PC-3 (cell line): ENCODE results near the gene AFF1. TPM values are rescaled to one million over a fixed set of nuclear protein-coding genes. Genes with fewer than 3 reads are reported as not detected.

Experiments
- ATAC-seq: fragments of 200-7000 bp; cut with Tn5 transposase; 2 replicates; pipeline ENCODE4 v1.9.1; 2020; ENCODE audit warnings: mild to moderate bottlenecking, moderate library complexity
- BruUV-seq: library from RNA; stranded (reverse); fragments of 400-500 nt; replicated peaks from 2 replicates; lab custom pipeline; 2021; lab: Mats Ljungman, UMichigan
- CTCF ChIA-PET: fragments of 300-600 bp; sonication (Branson Sonifier 250); formaldehyde crosslinking; loops from one replicate; lab custom pipeline; 2022; ENCODE audit warnings: antibody characterized with exemption; lab: Charles Lee
- POLR2A ChIA-PET: fragments of 300-600 bp; sonication (Branson Sonifier 250); formaldehyde crosslinking; loops from one replicate; lab custom pipeline; 2022; ENCODE audit warnings: antibody characterized with exemption; ENCODE audit not compliant: unreplicated experiment; lab: Charles Lee
- DNase-seq: peaks from one replicate; pipeline ENCODE4 v3.0.0-alpha.2; 2015
- H2AFZ ChIP-seq: fragments of 300-600 bp; sonication (generic); 2 replicates; pipeline ENCODE4 v1.6.0; 2016; ENCODE audit warnings: antibody characterized with exemption, low read length
- H3F3A ChIP-seq: fragments of 300-600 bp; sonication (generic); one replicate; pipeline ENCODE4 v1.6.0; 2017; ENCODE audit warnings: antibody characterized with exemption, low read length, control low read depth, mild to moderate bottlenecking; ENCODE audit not compliant: unreplicated experiment
- H3K27ac ChIP-seq: fragments of 300-600 bp; sonication (generic); 2 replicates; pipeline ENCODE4 v1.5.1; 2016; ENCODE audit warnings: mild to moderate bottlenecking, low read length
- H3K27me3 ChIP-seq: fragments of 300-600 bp; sonication (generic); 2 replicates; pipeline ENCODE4 v1.6.1; 2016; ENCODE audit warnings: low read length, mixed read lengths
- H3K36me3 ChIP-seq: fragments of 300-600 bp; sonication (generic); 2 replicates; pipeline ENCODE4 v1.6.1; 2016; ENCODE audit warnings: low read depth, mixed run types, low read length, mixed read lengths
- H3K4me1 ChIP-seq: fragments of 300-600 bp; sonication (generic); 2 replicates; pipeline ENCODE4 v1.5.1; 2016; ENCODE audit warnings: low read length; ENCODE audit not compliant: insufficient read depth
- H3K4me2 ChIP-seq: fragments of 300-600 bp; sonication (generic); 2 replicates; pipeline ENCODE4 v1.6.0; 2016; ENCODE audit warnings: low read length
- H3K4me3 ChIP-seq: fragments of 300-600 bp; sonication (generic); 2 replicates; pipeline ENCODE4 v1.5.1; 2016; ENCODE audit warnings: mild to moderate bottlenecking, low read length, mixed read lengths
- H3K79me2 ChIP-seq: fragments of 300-600 bp; sonication (generic); 2 replicates; pipeline ENCODE4 v1.6.1; 2017; ENCODE audit warnings: low read length, mixed read lengths
- H3K9ac ChIP-seq: fragments of 300-600 bp; sonication (generic); 2 replicates; pipeline ENCODE4 v1.6.0; 2016; ENCODE audit warnings: mild to moderate bottlenecking, low read length
- H3K9me2 ChIP-seq: fragments of 300-600 bp; sonication (generic); replicated peaks from 2 replicates; pipeline ENCODE4 v1.6.1; 2016; ENCODE audit warnings: mixed run types, low read length, mixed read lengths
- H3K9me3 ChIP-seq: fragments of 300-600 bp; sonication (generic); 2 replicates; pipeline ENCODE4 v1.6.1; 2016; ENCODE audit warnings: low read length, mixed read lengths
- H4K20me1 ChIP-seq: fragments of 300-600 bp; sonication (generic); 2 replicates; pipeline ENCODE4 v1.6.1; 2016; ENCODE audit warnings: low read length, mixed read lengths
- CTCF ChIP-seq: fragments of 300-600 bp; sonication (generic); conservative IDR thresholded peaks from 2 replicates; pipeline ENCODE4 v1.5.1; 2017; ENCODE audit warnings: antibody characterized with exemption, low read depth, mild to moderate bottlenecking, low read length
- EZH2 ChIP-seq: fragments of 300-600 bp; sonication (generic); IDR thresholded peaks from one replicate; pipeline ENCODE4 v1.6.1; 2017; ENCODE audit warnings: antibody characterized with exemption, mild to moderate bottlenecking, low read length; ENCODE audit not compliant: unreplicated experiment
- EZH2phosphoT487 ChIP-seq: fragments of 300-600 bp; sonication (generic); IDR thresholded peaks from 2 replicates; pipeline ENCODE4 v1.6.1; 2018; ENCODE audit warnings: mild to moderate bottlenecking, antibody characterized with exemption, low read length, borderline replicate concordance
- intact Hi-C: fragments of 100-400 bp; cut with micrococcal nuclease; formaldehyde crosslinking; loops from 2 replicates; pipeline ENCODE4 v1.9.0; 2023
- total RNA-seq: library from RNA; depleted of rRNA; stranded (reverse); fragments of >200 nt; gene quantifications from 2 replicates; pipeline ENCODE4 v1.2.3, GENCODE V29; 2014

The AFF1 gene
- total RNA-seq, 1 experiment from 2014 or later: 8.1 TPM

- Histone ChIP-seq H3K79me2 (no peaks in the 10 kb centered on the region), H3F3A (peaks cover 4% of the 10 kb centered on the region), H3K36me3 (no peaks in the 10 kb centered on the region), H3K9me2 (no peaks in the 10 kb centered on the region), H2AFZ (no peak overlapping the region), H3K4me1 (peaks cover 22% of the 10 kb centered on the region), H3K27ac (peak overlapping the region; percentile 74), H4K20me1 (no peaks in the 10 kb centered on the region), H3K9me3 (no peaks in the 10 kb centered on the region), H3K27me3 (no peaks in the 10 kb centered on the region), H3K4me2 (peak overlapping the region; percentile 61), H3K4me3 (no peak overlapping the region), H3K9ac (no peak overlapping the region)
- DNase-seq (no peak), ATAC-seq (no peak)
- ChIA-PET POLR2A (no interaction called here), CTCF (no interaction called here)
- BruUV-seq: no TSS peak
- TF ChIP-seq CTCF (no peak), EZH2 (no peak), EZH2phosphoT487 (no peak)
- intact Hi-C loops: no loop called here
Measured at GRCh38 chr4:86928400-86929255, 6.2 kb upstream of the AFF1 start.

- intact Hi-C loops: no loop called here
- CTCF ChIA-PET: interaction anchor here (0.7 to 1.3 kb wide), 3 partner anchors 12 to 283 kb away, joined by 5 to 9 read pairs (median 9); no protein-coding TSS in a partner anchor
- TSS peak; percentile 50 for BruUV-seq
Measured at GRCh38 chr4:86934147-86934770, 552 bp upstream of the AFF1 start.

More at GRCh38 chr4:86934147-86934770, 552 bp upstream of the AFF1 start:
- Histone ChIP-seq H3K36me3 (no peaks in the 10 kb centered on the region), H3K27ac (peak overlapping the region; percentile 65), H3K4me2 (peak overlapping the region; percentile 98), H3K9ac (peak overlapping the region; percentile 81), H3K9me3 (no peaks in the 10 kb centered on the region), H3K4me3 (peak overlapping the region; percentile 83), H4K20me1 (no peaks in the 10 kb centered on the region), H3K4me1 (peaks cover 25% of the 10 kb centered on the region), H3K27me3 (no peaks in the 10 kb centered on the region), H3K9me2 (no peaks in the 10 kb centered on the region), H2AFZ (peak overlapping the region; percentile 80), H3F3A (no peaks in the 10 kb centered on the region), H3K79me2 (peaks cover 30% of the 10 kb centered on the region)
- ATAC-seq (no peak), DNase-seq (no peak)
- TF ChIP-seq EZH2phosphoT487 (no peak), EZH2 (no peak), CTCF (no peak)
- POLR2A ChIA-PET: interaction anchor here (0.6 to 1.6 kb wide), 10 partner anchors 9 to 1967 kb away, joined by 3 to 15 read pairs (median 7); partner anchors contain the start of gene PTPN13
